Measurements from ENCODE around the gene EI24.

EI24 gene

GRCh38 chr11:125627236-125627910 lies 58.1 kb downstream of the EI24 start:
- no peak for DNase-seq (ENCODE audit: low read depth, low spot score)

Measured in activated naive CD8-positive, alpha-beta T cell treated with anti-CD3 and anti-CD28 coated beads, Interleukin-2, amount 50 U/mL, for 16 hours (primary cell).